HepG2 (cell line): ENCODE results near the gene CRK.

Source experiments
- ETV5 ChIP-seq: IDR thresholded peaks from 2 replicates; pipeline ENCODE4 v1.6.1; 2018; ENCODE audit warnings: missing biosample characterization, missing genetic modification reagents, inconsistent platforms, borderline replicate concordance
- GABPB1 ChIP-seq: IDR thresholded peaks from 2 replicates; pipeline ENCODE4 v1.6.1; 2016; ENCODE audit warnings: mild to moderate bottlenecking, missing genetic modification reagents, moderate library complexity, missing compliant biosample characterization
- HNRNPH1 ChIP-seq: fragments of 200-400 bp; formaldehyde crosslinking; optimal IDR thresholded peaks from 2 replicates; pipeline ENCODE3; 2017; ENCODE audit warnings: mild to moderate bottlenecking, low read depth, low read length
- KLF9 ChIP-seq: IDR thresholded peaks from 2 replicates; pipeline ENCODE4 v1.6.1; 2016; ENCODE audit warnings: low read depth
- NRL ChIP-seq: sonication (generic); formaldehyde crosslinking; IDR thresholded peaks from 2 replicates; pipeline ENCODE4 v1.5.0; 2020; ENCODE audit warnings: missing genetic modification reagents, mild to moderate bottlenecking, moderate library complexity, borderline replicate concordance
- RBFOX2 ChIP-seq: fragments of 200-400 bp; formaldehyde crosslinking; IDR thresholded peaks from 2 replicates; pipeline ENCODE4 v1.6.1; 2017; ENCODE audit warnings: low read depth, mild to moderate bottlenecking, low read length
- TCF7L2 ChIP-seq: IDR thresholded peaks from 2 replicates; pipeline ENCODE4 v1.6.1; 2011; ENCODE audit warnings: mild to moderate bottlenecking, low read depth, low read length, moderate library complexity
- TF ChIP-seq, protein P1 (sequence below): sonication (generic); formaldehyde crosslinking; IDR thresholded peaks from 2 replicates; pipeline ENCODE4 v1.5.0; 2020; ENCODE audit warnings: mild to moderate bottlenecking, missing genetic modification reagents, moderate library complexity
- TF ChIP-seq, protein P2 (sequence below): sonication (generic); formaldehyde crosslinking; IDR thresholded peaks from 2 replicates; pipeline ENCODE4 v1.5.0; 2020; ENCODE audit warnings: mild to moderate bottlenecking, missing genetic modification reagents
- TF ChIP-seq, protein P3 (sequence below): sonication (generic); formaldehyde crosslinking; IDR thresholded peaks from 2 replicates; pipeline ENCODE4 v1.5.0; 2020; ENCODE audit warnings: mild to moderate bottlenecking, missing genetic modification reagents

DNA sequence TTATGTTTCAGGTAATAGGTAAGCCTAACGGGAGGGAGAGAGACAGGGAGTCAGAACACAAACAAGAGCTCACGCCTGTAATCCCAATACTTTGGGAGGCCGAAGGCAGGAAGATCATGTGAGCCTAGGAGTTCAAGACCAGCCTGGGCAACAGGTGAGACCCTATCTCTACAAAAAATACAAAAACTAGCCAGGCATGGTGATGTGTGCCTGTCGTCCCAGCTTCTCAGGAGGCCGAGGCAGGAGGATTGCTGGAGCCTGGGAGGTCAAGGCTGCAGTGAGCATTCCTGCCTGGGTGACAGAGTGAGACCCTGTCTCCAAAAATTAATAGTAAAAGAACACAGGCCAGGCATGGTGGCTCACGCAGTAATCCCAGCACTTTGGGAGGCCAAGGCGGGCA is 83.4 kb downstream of the CRK start:
- TF ChIP-seq, protein P1, sequence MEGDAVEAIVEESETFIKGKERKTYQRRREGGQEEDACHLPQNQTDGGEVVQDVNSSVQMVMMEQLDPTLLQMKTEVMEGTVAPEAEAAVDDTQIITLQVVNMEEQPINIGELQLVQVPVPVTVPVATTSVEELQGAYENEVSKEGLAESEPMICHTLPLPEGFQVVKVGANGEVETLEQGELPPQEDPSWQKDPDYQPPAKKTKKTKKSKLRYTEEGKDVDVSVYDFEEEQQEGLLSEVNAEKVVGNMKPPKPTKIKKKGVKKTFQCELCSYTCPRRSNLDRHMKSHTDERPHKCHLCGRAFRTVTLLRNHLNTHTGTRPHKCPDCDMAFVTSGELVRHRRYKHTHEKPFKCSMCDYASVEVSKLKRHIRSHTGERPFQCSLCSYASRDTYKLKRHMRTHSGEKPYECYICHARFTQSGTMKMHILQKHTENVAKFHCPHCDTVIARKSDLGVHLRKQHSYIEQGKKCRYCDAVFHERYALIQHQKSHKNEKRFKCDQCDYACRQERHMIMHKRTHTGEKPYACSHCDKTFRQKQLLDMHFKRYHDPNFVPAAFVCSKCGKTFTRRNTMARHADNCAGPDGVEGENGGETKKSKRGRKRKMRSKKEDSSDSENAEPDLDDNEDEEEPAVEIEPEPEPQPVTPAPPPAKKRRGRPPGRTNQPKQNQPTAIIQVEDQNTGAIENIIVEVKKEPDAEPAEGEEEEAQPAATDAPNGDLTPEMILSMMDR (CRISPR knock-in tag) = no peak
- TF ChIP-seq, protein P2, sequence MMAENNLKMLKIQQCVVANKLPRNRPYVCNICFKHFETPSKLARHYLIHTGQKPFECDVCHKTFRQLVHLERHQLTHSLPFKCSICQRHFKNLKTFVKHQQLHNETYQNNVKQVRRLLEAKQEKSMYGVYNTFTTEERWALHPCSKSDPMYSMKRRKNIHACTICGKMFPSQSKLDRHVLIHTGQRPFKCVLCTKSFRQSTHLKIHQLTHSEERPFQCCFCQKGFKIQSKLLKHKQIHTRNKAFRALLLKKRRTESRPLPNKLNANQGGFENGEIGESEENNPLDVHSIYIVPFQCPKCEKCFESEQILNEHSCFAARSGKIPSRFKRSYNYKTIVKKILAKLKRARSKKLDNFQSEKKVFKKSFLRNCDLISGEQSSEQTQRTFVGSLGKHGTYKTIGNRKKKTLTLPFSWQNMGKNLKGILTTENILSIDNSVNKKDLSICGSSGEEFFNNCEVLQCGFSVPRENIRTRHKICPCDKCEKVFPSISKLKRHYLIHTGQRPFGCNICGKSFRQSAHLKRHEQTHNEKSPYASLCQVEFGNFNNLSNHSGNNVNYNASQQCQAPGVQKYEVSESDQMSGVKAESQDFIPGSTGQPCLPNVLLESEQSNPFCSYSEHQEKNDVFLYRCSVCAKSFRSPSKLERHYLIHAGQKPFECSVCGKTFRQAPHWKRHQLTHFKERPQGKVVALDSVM = peak; percentile 59; the same call in 1 of the 2 replicates
- no peak for TF ChIP-seq RBFOX2
- no peak for TF ChIP-seq KLF9 (CRISPR knock-in tag)
- TF ChIP-seq GABPB1 (CRISPR knock-in tag) = no peak
- no peak for TF ChIP-seq TCF7L2
- no peak for TF ChIP-seq NRL (CRISPR knock-in tag)
- TF ChIP-seq, protein P3, sequence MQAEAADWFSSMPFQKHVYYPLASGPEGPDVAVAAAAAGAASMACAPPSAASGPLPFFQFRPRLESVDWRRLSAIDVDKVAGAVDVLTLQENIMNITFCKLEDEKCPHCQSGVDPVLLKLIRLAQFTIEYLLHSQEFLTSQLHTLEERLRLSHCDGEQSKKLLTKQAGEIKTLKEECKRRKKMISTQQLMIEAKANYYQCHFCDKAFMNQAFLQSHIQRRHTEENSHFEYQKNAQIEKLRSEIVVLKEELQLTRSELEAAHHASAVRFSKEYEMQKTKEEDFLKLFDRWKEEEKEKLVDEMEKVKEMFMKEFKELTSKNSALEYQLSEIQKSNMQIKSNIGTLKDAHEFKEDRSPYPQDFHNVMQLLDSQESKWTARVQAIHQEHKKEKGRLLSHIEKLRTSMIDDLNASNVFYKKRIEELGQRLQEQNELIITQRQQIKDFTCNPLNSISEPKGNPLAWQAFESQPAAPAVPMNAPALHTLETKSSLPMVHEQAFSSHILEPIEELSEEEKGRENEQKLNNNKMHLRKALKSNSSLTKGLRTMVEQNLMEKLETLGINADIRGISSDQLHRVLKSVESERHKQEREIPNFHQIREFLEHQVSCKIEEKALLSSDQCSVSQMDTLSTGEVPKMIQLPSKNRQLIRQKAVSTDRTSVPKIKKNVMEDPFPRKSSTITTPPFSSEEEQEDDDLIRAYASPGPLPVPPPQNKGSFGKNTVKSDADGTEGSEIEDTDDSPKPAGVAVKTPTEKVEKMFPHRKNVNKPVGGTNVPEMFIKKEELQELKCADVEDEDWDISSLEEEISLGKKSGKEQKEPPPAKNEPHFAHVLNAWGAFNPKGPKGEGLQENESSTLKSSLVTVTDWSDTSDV (CRISPR knock-in tag) = no peak
- TF ChIP-seq ETV5 (CRISPR knock-in tag) = no peak
- no peak for TF ChIP-seq HNRNPH1
